Activated CD4-positive, alpha-beta T cell treated with anti-CD3 and anti-CD28 coated beads, Interleukin-2, amount 50 U/mL, for 48 hours (primary cell): ENCODE data around the gene SLC25A18.

ENCODE experiments used
- DNase-seq, 2 experiments: peaks; one replicate each; pipeline ENCODE4 v3.0.0-alpha.2; 2020

Gene SLC25A18

GRCh38 chr22:17570851-17571631 is 7.7 kb downstream of the SLC25A18 start:
- no peak for DNase-seq

- no peak for DNase-seq
These were observed 11.9 kb downstream of the SLC25A18 start for GRCh38 chr22:17575151-17575550.

- no peak for DNase-seq
These were observed 12.4 kb downstream of the SLC25A18 start for GRCh38 chr22:17575681-17576080.

- DNase-seq: no peak
These were observed 13.2 kb downstream of the SLC25A18 start for GRCh38 chr22:17576470-17576869.

- DNase-seq: no peak
These were observed 14.9 kb downstream of the SLC25A18 start for GRCh38 chr22:17578136-17578754.

GRCh38 chr22:17579535-17579981 is 16.3 kb downstream of the SLC25A18 start:
- no peak for DNase-seq

- DNase-seq: no peak
These were observed 17.2 kb downstream of the SLC25A18 start for GRCh38 chr22:17580441-17581031.

GRCh38 chr22:17581056-17581455 is 17.8 kb downstream of the SLC25A18 start:
- DNase-seq: no peak

GRCh38 chr22:17581631-17582030 is 18.3 kb downstream of the SLC25A18 start:
- no peak for DNase-seq

- DNase-seq: no peak
These were observed 19.9 kb downstream of the SLC25A18 start for GRCh38 chr22:17583151-17583550.

- DNase-seq: no peak
These were observed 23.6 kb downstream of the SLC25A18 start for GRCh38 chr22:17586831-17587440.

- no peak for DNase-seq
These were observed 24.3 kb downstream of the SLC25A18 start for GRCh38 chr22:17587629-17588028.

- no peak for DNase-seq
These were observed 25.3 kb downstream of the SLC25A18 start for GRCh38 chr22:17588606-17589005.

GRCh38 chr22:17589810-17590375 is 26.6 kb downstream of the SLC25A18 start:
- no peak for DNase-seq

GRCh38 chr22:17590586-17590985 is 27.3 kb downstream of the SLC25A18 start:
- no peak for DNase-seq

- no peak for DNase-seq
These were observed 28.9 kb downstream of the SLC25A18 start for GRCh38 chr22:17592201-17592600.

GRCh38 chr22:17596226-17596625 is 32.9 kb downstream of the SLC25A18 start:
- DNase-seq: no peak

- no peak for DNase-seq
These were observed 33.9 kb downstream of the SLC25A18 start for GRCh38 chr22:17597217-17597616.

GRCh38 chr22:17598318-17598717 is 35.0 kb downstream of the SLC25A18 start:
- DNase-seq: no peak

GRCh38 chr22:17601031-17601430 is 37.7 kb downstream of the SLC25A18 start:
- DNase-seq: no peak

- no peak for DNase-seq
These were observed 40.4 kb downstream of the SLC25A18 start for GRCh38 chr22:17603668-17604067.

- no peak for DNase-seq
These were observed 43.2 kb downstream of the SLC25A18 start for GRCh38 chr22:17606496-17606895.

- no peak for DNase-seq
These were observed 44.7 kb downstream of the SLC25A18 start for GRCh38 chr22:17607891-17608521.
